Activated CD4-positive, alpha-beta T cell treated with anti-CD3 and anti-CD28 coated beads for 48 hours (primary cell): ENCODE measurements around the gene SERP2.
"Not testable (repeated sequence)": the region's sequence is repeated elsewhere in the genome, so short reads cannot be mapped to it uniquely, and the experiment has no call there.

Experiments used
- DNase-seq: peaks from one replicate; pipeline ENCODE4 v3.0.0-alpha.2; 2020

SERP2 gene

DNA sequence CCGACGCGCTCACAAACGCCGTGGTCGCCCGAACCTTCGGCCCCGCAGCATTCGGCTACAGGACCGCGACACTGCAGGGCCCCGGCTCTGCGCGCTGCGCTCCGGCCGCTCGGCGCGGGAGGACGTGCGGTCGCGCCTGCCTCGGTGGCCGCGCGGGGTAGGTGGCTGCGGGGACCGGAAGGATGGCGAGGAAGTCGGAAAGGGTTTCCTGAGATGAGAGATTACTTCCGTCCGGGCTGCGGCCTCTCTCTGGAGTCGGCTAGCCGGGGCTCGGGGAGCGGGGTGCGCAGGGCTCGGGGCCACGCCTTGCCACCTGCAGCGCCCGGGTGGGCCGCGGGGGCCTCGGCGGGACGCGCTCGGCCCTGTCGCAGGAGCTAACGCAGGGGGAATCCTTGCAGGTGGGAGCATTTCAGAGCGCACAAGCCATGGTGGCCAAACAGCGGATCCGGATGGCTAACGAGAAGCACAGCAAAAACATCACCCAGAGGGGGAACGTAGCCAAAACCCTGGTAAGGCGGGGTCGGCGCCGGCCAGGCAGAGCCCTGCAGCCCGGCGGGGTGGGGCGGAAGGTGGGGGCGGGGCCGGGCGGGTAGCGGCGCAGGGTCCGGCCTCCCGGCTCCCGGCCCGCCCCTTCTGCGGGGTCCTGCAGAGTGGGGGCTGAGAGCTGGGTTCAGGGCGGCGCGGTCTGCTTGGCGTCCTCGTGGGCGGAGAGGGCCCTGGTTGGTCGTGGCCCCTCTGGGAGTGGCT is at the start of gene SERP2:
TSS of gene SERP2 (plus strand) at position 224 of the 747 bp plus-strand sequence. CDS start at position 426, 202 bp downstream.
- DNase-seq: peak; percentile 17

DNA sequence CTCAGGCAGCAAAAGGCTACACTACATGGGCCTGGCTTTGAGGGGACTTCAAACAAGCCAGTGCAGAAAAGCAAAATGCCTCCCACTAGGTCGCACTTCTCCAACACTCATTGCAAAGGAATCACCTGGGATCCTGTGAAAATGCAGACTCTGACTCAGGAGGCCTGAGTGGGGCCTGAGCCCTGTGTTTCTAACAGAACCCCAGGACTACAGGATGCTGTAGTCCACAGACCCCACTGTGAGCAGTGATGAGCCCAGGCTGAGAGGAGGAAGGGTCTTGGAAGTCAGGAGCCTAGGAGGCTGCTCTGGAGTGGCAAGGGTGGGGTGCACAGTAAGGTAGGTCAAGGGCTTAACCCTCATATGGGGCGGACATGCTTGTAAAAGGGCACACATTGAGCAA is 46.7 kb upstream of the SERP2 start:
- DNase-seq: no peak

DNA sequence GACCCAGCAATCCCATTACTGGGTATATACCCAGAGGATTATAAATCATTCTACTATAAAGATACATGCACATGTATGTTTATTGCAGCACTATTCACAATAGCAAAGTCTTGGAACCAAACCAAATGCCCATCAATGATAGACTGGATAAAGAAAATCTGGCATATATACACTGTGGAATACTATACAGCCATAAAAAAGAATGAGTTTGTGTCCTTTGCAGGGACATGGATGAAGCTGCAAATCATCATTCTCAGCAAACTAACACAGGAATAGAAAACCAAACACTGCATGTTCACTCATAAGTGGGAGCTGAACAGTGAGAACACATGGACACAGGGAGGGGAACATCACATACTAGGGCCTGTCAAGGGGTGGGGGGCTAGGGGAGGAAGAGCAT is 44.6 kb upstream of the SERP2 start:
- not testable (repeated sequence) for DNase-seq

DNA sequence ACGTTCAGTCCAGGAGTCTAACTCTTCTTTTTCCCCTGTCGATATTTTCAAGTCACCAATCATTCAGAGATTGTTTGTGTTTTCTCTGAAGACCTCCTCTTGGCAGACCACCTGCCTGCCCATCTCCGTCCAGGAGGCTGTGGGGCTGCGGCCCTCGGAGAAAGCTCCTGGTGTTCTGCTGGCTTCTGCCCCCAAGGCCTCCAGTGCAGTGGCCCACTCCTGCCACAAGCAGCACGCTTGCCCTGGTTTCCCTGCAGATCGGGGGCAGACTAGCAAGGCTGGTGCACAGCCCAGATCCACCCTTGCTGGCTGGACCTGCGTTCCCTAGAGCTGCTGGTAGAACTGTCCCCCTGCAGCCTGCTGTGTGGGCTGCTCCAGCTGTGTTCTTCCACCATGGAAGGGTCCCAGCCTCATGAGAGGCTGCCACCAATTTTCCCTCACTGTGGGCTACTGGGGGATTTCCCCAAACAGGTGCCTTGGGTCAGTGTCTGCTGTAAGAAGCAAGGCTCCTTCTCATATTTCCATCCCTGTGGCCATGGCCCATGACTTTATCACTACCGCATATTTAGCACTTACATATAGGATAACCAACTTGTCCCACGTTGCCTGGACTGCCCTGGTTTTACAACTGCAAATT is 43.6 kb upstream of the SERP2 start:
- no peak for DNase-seq

DNA sequence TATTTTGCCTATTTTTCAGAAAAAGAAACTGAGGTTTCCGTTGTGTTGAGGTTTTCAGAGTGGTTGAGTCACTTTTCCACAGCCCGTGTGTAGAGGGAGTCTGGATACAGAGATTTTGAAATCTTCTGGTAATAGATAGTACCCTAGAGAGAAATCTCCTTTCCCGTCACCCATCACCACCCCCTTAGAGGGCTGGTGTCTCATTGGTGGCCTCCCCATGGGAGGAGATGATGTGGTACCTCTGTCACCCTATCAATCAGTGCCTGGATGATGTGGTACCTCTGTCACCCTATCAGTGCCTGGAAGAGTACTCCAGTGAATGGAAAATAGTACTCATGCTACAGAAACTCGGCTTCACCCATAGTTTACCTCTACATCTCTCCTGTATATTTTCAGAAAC is 42.2 kb upstream of the SERP2 start:
- DNase-seq: peak; percentile 35

DNA sequence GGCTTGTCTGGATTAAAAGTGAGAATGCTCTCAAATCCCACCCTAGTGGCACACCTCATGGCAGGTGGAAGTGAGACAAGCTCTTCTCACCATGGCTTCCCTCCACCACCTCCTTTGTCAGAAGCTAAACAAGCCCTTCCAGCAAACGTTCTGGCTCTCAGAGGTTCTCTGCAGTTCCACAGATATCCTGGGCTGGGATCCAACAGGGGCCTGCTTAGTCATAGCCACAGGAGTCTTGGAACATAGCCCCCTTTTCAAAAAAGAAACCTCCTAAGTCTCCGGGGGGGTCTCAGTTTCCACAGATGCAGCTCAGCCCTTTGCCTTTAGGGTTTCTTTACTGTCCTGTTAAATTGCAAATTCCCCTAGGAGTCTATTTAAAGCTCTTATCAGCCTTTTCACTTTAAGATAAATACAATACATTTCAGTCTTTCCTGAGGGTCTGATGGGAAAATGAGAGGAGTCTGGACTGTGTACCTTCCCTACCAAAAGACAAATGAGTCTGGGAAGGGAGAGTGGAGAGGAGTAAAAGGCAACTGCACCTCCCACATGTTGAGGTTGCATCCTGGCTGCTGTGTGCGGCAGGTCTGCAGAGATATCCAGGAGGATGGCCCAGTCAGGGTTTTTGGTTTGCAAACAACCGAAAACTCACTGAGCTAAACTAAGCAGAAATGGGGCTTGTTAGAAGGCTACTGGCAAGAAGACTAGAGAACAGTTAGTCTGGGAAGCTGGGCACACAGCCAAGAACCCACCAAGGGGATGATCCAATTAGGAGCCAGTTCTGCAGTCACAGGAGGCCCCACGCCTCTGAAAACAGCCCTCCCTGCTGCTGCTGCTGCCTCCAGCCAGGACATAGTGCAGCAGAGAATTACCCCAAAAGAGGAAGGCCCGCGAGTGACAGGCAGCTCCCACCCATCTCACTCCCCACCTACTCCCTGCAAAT is 41.4 kb upstream of the SERP2 start:
- DNase-seq: no peak

DNA sequence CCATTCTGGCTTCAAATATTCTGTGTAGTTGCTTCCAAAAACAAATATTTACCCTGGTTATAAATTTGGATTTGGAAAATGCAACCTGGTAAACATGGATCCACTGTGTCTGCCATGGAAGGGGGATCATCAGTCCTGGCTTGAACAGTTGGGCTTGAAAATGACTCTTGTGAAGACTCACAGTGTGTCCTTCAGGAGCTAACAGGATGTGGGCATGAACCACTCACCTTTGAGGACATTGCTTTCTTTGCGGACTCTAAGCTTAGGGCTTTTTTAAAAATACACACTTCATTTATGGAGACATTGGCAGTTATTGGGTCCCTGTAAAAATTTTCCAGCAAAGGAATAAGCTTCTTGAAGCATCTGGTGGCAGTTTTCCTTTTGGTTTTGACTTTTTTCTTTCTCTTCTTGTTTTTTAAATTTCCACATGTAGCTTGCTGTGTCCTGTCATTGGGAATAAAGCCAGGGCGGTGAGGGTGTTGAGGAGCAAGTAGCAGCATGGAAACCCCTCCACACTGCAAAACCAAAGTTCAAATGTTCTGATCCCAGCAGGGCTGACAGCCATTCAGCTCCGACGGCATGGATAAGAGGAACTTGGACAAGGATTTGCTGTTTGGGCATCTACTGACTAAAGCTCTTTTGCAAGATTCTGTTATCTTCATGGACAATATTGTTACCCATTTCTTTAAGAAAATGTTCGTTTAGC is 39.5 kb upstream of the SERP2 start:
- no peak for DNase-seq

DNA sequence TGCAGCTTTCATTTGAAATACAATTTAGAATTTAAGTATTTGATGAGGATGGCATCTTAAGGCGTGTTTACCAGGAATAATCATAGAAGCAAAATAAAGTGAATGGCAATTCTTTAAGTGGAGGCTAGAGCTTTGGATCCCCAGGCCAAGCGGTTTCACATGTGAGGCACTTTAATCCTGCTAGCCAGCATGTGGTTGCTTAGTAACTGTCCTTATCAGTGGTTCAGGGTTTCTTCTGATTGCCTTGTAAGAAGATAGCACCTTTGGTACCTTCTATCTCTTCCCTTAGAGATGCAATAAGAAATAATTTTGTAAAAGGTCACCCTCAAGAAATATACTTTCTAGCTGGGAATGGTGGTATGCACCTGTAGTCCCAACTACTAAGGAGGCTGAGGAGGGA is 38.9 kb upstream of the SERP2 start:
- DNase-seq: no peak

DNA sequence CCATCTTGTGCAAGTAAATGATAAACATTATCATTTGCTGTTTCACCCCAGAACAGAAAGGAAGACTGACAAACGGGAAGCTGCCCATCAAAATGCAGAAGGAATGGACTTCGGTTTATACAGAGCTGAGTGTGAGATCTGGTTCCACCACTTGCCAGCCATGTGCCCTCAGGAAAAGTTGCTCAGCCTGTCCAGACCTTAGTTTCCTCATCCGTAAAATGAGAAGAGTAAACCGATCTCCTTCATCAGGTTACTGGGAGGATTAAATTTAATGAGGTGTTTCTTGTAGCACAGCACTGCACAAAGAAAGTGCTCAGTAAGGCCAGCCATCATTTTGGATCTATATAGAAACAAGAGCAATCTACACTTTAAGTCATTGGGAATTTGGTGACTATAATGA is 36.7 kb upstream of the SERP2 start:
- DNase-seq: no peak

DNA sequence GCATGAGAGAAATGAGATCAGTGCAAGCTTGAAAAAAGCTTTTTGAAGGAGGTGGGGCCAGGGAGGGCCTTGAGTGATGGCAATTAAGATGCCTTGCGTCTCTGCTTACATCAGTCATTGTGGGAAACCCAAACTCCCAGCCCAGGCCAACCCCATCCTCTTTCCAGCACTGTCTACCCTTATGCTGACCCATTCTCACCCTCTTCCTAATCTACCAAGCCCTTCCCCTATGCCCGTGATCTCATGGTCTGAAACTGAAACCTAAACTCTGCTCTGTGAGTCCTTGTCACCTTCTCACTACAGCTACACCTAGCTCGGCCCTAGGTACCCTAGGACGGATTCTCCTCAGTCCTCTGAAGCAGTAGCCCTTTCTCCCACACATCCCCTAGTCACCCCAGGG is 36.0 kb upstream of the SERP2 start:
- no peak for DNase-seq

DNA sequence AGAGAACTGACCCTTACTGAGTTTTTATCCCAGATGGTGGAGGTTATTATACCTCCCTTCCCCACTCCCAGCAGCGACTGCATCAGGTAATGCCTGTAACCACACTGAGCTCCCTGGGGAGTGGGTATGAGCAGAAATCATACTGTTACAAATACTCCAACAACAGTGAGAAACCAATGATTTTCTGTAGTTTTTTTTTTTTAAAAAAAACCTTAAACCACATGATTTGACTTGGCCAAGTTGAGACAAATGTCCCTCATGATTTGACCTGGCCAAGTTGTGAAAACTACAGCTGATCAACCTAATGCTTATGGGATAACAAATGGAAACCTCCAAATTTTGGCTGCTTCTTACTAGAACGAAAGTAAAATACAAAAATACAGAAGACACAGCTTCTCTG is 33.1 kb upstream of the SERP2 start:
- no peak for DNase-seq

DNA sequence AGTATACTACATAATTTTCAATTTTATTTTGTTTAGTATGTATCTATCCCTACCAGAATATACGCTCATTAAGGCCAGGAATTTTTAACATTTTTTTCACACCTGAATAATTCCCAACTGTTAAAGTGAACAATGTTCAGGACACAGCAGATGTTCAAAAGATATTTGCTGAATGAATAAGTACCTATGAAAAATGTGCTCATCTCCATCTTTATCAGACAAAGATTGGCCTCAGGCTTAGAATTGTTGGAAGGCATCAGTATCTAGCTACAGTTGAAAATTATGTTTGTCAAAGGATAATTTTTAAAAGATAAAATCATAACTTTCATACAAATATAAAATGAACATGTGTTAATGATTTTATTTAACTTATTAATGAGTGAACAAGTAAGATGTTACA is 30.9 kb upstream of the SERP2 start:
- no peak for DNase-seq

DNA sequence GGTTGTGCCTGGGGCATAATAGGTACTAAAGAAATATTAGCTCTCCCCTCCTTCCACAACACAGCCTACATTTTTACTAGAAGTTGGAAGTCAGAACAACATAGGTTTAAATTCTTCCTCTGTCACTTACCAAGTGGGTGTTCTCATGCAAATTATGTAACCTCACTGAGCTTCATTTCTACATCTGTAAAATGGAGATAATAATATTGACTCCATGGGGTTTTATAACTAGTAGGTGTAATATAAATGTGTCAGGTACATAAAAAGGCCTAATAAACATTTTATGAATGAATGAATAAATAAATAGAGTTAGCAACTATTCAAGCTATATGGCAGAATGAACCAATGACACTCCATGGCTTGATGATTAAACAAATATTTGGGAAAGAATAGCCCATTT is 27.1 kb upstream of the SERP2 start:
- no peak for DNase-seq

DNA sequence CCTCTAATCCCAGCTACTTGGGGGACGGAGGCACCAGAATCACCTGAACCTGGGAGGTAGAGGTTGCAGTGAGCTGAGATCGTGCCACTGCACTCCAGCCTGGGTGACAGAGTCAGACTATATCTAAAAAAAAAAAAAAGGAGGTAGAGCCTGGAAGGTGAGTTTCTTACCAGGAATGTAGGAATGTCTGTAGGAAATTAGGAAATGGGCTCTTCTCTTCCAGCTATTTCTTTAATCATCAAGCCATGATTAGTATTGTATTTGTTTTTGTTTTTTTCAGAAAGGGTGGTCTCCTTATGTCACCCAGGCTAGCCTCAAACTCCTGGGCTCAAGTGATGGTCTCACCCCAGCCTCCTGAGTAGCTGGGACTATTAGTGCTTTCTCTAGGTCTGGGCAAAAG is 26.3 kb upstream of the SERP2 start:
- DNase-seq: no peak

DNA sequence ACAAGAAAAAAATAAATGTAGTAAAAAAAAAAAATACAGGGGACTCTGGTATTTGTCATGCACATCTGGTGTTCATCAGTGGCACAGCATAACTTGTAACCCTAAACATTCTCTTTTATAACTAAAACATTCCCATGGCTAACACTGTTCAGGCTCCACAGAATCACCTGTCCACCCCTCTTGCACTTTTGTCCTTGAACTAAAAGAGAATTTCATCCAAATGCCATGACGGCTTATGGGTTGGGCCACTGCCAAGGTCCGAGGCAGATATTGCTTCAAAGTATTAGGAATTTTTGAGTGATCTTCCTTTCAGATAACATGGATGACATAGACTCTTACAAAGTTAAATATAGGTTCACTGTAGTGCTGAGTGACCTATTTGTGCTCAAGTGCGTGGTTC is 25.7 kb upstream of the SERP2 start:
- no peak for DNase-seq

DNA sequence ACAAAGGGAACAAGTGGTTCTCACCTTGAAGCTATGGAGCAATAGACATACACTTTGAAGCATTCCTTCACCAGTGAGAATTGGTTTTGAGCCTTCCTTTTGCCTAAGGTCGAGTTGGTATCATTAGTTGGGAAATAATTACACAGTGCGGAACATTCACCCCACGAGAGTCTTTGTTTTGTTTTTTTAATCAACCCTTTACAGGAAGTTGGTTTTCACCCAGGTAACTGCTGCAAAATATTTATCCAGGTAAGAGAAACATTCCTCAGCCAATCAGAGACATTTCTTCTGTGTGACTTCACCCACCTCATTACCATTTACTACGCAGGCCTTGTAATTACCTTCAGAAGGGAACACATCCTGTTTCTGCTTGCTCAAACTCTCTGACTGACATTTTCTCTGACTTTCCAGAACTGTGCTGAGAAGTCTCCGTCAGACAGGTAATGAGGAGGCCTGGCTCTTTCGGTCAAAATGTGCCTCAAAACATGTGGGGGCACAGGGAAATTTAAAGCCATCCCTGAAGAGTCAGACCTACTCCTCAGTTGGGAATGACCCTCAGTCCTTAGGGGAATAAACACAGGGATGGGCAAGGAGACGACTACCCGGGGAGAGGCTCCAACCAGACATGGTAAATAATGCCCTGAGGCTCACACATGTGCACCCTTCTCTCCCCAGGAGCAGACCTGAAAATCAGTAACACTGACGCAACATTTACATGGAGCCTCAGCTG is 22.7 kb upstream of the SERP2 start:
- no peak for DNase-seq

DNA sequence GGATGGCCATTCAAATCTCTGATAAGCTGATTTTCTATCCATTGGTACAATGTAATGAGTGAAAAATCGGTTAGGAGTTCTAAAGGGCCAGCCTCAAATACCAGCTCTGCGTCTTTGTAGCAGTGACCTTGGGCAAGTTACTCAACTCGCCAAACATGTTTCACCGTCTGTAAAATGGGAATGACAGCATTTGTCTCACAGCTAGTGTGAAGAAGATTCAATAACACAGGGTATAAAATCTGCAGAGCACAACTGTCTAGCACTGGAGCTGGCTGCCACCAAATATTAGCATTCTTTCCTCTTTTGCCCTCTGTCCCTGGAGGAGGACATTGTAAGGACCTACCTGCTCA is 22.1 kb upstream of the SERP2 start:
- no peak for DNase-seq

DNA sequence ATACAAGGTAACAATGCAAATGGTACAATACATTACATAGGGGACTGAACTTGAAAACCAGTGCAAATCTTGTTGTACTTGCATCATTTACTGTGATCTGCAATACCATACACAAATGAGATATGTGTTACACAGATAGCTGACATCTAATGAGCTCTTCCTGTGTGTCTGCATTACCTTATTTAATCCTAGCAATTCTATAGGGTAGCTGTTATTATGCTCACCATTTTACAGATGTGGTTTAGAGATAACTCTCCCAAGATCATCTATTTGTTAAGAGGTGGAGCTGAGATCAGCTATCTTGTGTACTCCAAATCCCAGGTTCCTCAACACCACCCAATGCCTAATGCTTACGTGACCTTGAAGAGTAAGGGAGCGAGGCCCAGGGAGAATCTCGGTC is 21.4 kb upstream of the SERP2 start:
- no peak for DNase-seq

DNA sequence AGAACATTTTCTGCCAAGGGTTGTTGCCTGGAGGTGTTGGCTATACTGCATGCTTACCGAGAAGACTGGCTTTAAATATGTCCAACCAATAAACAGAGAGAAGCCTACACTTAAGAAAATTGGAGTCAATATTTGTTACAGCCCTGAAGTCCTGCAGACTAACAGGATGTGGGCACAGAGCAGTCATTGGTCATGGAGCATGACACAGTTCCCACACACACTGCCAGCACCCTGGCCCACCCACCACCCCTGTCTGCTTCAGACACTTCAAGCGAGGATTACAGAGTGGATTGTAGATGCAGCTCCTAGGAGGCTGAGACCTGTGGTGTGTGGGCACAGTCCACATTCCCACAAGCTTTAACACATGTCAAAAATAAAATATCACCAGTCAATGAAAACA is 21.0 kb upstream of the SERP2 start:
- DNase-seq: no peak

DNA sequence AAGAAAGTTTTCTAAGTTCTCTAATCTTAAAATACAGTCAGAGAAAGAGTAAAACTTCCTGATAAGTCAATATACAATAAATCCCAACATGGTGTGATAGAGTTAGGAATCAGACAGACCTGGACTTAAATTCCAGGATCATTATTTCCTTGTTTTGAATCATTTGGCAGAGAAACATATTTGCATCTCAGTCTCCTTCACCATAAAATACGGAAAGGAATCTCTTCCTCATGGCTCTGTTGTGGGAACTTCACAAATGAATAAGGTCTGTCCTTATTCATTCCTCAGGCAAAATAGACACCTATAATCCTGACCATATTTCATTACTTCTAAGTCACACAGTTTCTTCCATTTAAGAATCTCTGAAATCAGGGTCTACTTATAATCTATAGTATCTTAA is 19.3 kb upstream of the SERP2 start:
- no peak for DNase-seq

DNA sequence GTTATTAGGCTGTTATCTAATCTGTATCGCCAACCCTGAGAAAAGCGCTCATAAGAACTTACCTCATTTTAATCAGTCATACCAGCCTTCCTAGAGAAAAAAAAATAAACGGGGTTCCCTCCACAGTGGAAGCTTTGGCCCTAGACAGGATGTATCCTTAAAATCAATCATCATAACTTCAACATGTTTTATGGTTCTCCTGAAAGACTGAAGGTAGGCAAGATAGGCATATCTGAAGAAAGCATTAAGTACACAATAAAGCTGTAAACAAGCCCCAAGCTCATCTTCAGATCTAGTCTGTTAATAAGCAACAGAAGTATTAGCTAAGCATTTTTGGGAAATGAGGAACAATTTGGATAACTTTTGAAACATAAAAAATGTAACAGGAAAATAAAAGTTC is 18.7 kb upstream of the SERP2 start:
- DNase-seq: no peak

DNA sequence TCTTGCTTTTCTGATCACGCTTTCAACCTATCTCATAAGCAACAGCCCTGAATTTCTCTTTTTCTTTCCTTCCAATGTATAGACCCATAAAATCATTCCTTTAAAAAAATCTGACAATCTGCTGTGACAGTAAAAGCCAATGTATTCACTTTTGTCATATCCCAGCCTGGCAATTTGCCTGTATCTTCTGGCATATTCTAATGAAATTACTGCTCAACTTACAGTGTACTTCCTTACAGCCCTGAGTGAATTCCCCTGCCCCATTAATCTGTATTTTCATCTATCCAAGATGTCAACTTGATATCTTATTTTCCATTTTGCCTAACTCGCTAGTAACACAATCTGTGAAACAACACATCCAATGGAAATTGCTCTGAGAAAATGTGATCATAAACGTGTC is 18.0 kb upstream of the SERP2 start:
- DNase-seq: no peak

DNA sequence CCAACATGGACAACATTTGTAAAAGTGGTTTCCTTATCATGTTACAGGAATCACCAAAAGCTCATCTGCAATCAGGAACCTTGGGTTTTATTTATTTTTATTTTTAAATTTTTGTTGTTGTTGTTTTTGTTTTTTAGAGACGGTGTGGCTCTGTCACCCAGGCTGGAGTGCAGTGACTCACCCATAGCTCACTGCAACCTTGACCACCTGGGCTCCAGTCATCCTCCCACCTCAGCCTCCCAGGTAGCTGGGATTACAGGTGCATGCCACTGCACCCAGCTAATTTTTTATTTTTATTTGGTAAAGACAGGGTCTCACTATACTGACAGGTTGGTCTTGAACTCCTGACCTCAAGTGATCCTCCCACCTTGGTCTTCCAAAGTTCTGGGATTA is 13.6 kb upstream of the SERP2 start:
- no peak for DNase-seq
